MM.1S (cell line): ENCODE results near the gene PNPT1.
"Not testable (repeated sequence)": the region's sequence is repeated elsewhere in the genome, so short reads cannot be mapped to it uniquely, and the experiment has no call there.

ENCODE experiments used
- CTCF ChIP-seq: fragments of 300-600 bp; sonication (generic); IDR thresholded peaks from 2 replicates; pipeline ENCODE4 v1.5.1; 2016; ENCODE audit warnings: antibody characterized with exemption, low read length, mixed read lengths
- EZH2phosphoT487 ChIP-seq: fragments of 300-600 bp; sonication (generic); IDR thresholded peaks from 2 replicates; pipeline ENCODE4 v1.6.1; 2018; ENCODE audit warnings: antibody characterized with exemption, low read length

DNA sequence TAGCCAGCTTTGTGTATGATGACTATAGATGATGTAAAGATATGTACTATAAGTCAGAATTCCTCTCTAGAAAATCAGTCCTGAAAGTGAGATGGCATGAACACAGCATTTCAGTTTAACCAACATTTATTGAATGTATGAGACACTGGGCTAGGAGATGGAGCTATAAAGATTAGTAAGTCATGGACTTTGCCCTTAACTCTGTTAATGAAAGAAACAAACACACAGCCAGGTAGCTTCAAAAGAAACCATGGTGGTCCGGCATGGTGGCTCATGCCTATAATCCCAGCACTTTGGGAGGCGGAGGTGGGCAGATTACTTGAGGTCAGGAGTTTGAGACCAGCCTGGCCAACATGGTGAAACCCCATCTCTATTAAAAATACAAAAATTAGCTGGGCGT, 21.5 kb upstream of the PNPT1 start:
- not testable (repeated sequence) for TF ChIP-seq CTCF, EZH2phosphoT487
